ENCODE data around the gene PODN. TPM values are rescaled to one million over a fixed set of nuclear protein-coding genes. Genes with fewer than 3 reads are reported as not detected.

Gene PODN
- total RNA-seq, 1 experiment from 2014 or later = not detected

DNA sequence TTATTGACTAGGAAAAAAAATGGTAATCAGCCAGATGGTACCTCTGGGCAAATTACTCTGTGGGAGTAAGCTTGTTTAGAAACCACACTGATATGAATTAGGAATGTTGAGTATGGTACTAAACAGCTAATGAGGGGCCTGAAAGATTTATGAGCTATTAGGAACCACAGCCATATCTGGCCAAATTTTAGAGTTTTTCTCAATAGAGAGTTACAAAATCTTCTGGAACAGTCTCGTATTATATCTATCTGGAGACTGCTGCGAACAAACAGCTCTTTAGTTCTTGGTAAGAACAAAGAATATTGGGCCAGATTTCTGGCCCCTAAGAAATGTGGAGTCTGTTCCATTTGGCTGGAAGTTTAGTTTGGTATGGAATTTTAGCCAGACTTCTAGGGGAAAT lies 4.9 kb upstream of the PODN start:
- H3K9me3 ChIP-seq (ENCODE audit: insufficient read depth, low read depth) = no peaks in the 10 kb centered on the region
- H2AFZ ChIP-seq = no peak overlapping the region
- POLR2A ChIA-PET (ENCODE audit: unreplicated experiment) = interaction anchor here (0.7 kb wide), 1 partner anchor 9 kb away, joined by 3 read pairs; no protein-coding TSS in a partner anchor
- H3K4me1 ChIP-seq (replicated peaks; ENCODE audit: insufficient read depth) = no peaks in the 10 kb centered on the region
- intact Hi-C loops (cut with micrococcal nuclease; ENCODE audit: unreplicated experiment) = no loop called here
- H4K20me1 ChIP-seq (ENCODE audit: insufficient read depth) = no peaks in the 10 kb centered on the region
- H3K27me3 ChIP-seq (ENCODE audit: insufficient read depth, low read depth) = no peaks in the 10 kb centered on the region
- TF ChIP-seq EZH2 (IDR thresholded peaks at IDR 0.05; ENCODE audit: low read depth) = no peak
- TF ChIP-seq, protein P1, sequence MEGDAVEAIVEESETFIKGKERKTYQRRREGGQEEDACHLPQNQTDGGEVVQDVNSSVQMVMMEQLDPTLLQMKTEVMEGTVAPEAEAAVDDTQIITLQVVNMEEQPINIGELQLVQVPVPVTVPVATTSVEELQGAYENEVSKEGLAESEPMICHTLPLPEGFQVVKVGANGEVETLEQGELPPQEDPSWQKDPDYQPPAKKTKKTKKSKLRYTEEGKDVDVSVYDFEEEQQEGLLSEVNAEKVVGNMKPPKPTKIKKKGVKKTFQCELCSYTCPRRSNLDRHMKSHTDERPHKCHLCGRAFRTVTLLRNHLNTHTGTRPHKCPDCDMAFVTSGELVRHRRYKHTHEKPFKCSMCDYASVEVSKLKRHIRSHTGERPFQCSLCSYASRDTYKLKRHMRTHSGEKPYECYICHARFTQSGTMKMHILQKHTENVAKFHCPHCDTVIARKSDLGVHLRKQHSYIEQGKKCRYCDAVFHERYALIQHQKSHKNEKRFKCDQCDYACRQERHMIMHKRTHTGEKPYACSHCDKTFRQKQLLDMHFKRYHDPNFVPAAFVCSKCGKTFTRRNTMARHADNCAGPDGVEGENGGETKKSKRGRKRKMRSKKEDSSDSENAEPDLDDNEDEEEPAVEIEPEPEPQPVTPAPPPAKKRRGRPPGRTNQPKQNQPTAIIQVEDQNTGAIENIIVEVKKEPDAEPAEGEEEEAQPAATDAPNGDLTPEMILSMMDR (conservative IDR thresholded peaks at IDR 0.05) = no peak
- H3K27ac ChIP-seq = no peak overlapping the region
- no TSS peak for BruUV-seq (replicated peaks)
- no peaks in the 10 kb centered on the region for H3K79me2 ChIP-seq (ENCODE audit: low read depth)
- no peak overlapping the region for H3K4me3 ChIP-seq
- CTCF ChIA-PET = no interaction called here
- H3K36me3 ChIP-seq (ENCODE audit: low read depth) = no peaks in the 10 kb centered on the region
- H3K4me2 ChIP-seq = no peak overlapping the region
- no peaks in the 10 kb centered on the region; the same call in 1 of the 2 replicates for H3K9me2 ChIP-seq (ENCODE audit: insufficient read depth)
- no peak for DNase-seq
- no peaks in the 10 kb centered on the region for H3F3A ChIP-seq (ENCODE audit: insufficient read depth, low read depth)

GRCh38 chr1:53060579-53060978 lies 1.4 kb upstream of the PODN start:
- CTCF ChIA-PET = no interaction called here
- Histone ChIP-seq H3K79me2 (ENCODE audit: low read depth) (no peaks in the 10 kb centered on the region), H3K36me3 (ENCODE audit: low read depth) (no peaks in the 10 kb centered on the region), H3F3A (ENCODE audit: insufficient read depth, low read depth) (no peaks in the 10 kb centered on the region), H3K9me2 (ENCODE audit: insufficient read depth) (no peaks in the 10 kb centered on the region; the same call in 1 of the 2 replicates), H3K4me2 (no peak overlapping the region), H3K27ac (no peak overlapping the region), H3K4me3 (no peak overlapping the region), H3K4me1 (replicated peaks; ENCODE audit: insufficient read depth) (no peaks in the 10 kb centered on the region), H3K9me3 (ENCODE audit: insufficient read depth, low read depth) (no peaks in the 10 kb centered on the region), H3K27me3 (ENCODE audit: insufficient read depth, low read depth) (no peaks in the 10 kb centered on the region), H2AFZ (no peak overlapping the region), H4K20me1 (ENCODE audit: insufficient read depth) (no peaks in the 10 kb centered on the region)
- no peak for TF ChIP-seq EZH2 (IDR thresholded peaks at IDR 0.05; ENCODE audit: low read depth)
- TF ChIP-seq, protein P1 (conservative IDR thresholded peaks at IDR 0.05) = no peak
- BruUV-seq (replicated peaks) = no TSS peak
- intact Hi-C loops (cut with micrococcal nuclease; ENCODE audit: unreplicated experiment) = no loop called here
- POLR2A ChIA-PET (ENCODE audit: unreplicated experiment) = no interaction called here
- no peak for DNase-seq

DNA sequence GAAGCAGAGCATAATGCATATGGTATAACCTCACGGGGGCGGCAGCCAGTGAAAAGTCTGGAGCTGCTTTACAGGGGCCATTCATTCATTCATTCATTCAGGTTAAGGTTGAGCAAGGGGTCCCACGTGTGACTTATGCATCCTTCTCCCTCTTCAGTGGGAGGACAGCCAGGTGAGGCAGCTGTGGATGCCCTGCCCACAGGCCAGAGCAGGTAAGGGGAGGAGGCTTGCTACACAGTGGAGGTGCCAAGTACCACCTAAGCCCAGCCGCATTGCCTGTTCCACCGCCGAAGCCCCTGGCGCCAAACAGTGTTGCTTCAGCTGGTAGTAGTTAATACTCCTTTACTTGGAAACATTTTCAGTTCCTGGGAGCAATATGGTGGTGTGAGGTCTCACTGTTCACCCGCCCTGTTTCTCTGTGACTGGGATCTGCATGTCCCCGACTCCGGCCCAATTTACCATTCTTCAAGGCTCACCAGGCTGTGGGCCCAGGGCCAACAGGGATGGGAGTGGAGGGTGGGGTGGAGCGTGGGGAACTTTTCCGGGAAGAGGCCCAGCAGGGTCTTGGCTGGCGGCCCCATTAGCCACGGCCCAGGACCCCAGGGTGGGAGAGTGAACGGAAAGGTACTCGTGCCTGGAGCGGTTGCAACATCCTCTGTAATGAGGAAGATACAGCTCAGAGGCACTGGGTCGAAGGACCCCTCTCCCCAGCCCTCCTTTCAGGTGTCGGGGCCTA lies 722 bp upstream of the PODN start:
- ChIA-PET POLR2A (ENCODE audit: unreplicated experiment) (no interaction called here), CTCF (no interaction called here)
- no TSS peak for BruUV-seq (replicated peaks)
- no peaks in the 10 kb centered on the region for H4K20me1 ChIP-seq (ENCODE audit: insufficient read depth)
- H3K27ac ChIP-seq = no peak overlapping the region
- H3K4me2 ChIP-seq = no peak overlapping the region
- no peaks in the 10 kb centered on the region for H3K79me2 ChIP-seq (ENCODE audit: low read depth)
- DNase-seq = no peak
- no peaks in the 10 kb centered on the region for H3K27me3 ChIP-seq (ENCODE audit: insufficient read depth, low read depth)
- H3K9me3 ChIP-seq (ENCODE audit: insufficient read depth, low read depth) = no peaks in the 10 kb centered on the region
- TF ChIP-seq EZH2 (IDR thresholded peaks at IDR 0.05; ENCODE audit: low read depth) = no peak
- TF ChIP-seq, protein P1 (conservative IDR thresholded peaks at IDR 0.05) = no peak
- H3K36me3 ChIP-seq (ENCODE audit: low read depth) = no peaks in the 10 kb centered on the region
- H3K4me1 ChIP-seq (replicated peaks; ENCODE audit: insufficient read depth) = no peaks in the 10 kb centered on the region
- intact Hi-C loops (cut with micrococcal nuclease; ENCODE audit: unreplicated experiment) = no loop called here
- no peak overlapping the region for H3K4me3 ChIP-seq
- no peaks in the 10 kb centered on the region; the same call in 1 of the 2 replicates for H3K9me2 ChIP-seq (ENCODE audit: insufficient read depth)
- no peak overlapping the region for H2AFZ ChIP-seq
- H3F3A ChIP-seq (ENCODE audit: insufficient read depth, low read depth) = no peaks in the 10 kb centered on the region
